ENCODE measurements around the gene SH3D19.

The SH3D19 gene

DNA sequence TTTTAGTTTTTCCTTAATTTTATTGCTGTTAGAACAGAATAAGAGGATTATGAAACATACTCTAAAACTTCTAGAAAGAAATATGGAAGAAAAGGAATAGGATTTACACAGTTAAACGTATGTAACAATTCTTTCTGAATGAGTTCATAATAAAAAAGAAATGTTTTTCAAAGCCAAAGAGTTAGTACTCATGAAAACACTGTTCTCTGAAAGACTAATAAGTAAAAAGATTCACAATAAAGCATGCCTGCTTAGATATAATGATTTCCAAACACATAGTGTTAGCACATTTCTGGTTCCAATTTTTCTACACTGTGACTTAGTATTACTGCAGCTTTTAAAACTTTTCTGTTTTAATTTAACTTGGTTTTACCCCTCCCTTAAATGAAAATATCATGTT is 98.2 kb downstream of the SH3D19 start:
- DNase-seq: no peak

DNA sequence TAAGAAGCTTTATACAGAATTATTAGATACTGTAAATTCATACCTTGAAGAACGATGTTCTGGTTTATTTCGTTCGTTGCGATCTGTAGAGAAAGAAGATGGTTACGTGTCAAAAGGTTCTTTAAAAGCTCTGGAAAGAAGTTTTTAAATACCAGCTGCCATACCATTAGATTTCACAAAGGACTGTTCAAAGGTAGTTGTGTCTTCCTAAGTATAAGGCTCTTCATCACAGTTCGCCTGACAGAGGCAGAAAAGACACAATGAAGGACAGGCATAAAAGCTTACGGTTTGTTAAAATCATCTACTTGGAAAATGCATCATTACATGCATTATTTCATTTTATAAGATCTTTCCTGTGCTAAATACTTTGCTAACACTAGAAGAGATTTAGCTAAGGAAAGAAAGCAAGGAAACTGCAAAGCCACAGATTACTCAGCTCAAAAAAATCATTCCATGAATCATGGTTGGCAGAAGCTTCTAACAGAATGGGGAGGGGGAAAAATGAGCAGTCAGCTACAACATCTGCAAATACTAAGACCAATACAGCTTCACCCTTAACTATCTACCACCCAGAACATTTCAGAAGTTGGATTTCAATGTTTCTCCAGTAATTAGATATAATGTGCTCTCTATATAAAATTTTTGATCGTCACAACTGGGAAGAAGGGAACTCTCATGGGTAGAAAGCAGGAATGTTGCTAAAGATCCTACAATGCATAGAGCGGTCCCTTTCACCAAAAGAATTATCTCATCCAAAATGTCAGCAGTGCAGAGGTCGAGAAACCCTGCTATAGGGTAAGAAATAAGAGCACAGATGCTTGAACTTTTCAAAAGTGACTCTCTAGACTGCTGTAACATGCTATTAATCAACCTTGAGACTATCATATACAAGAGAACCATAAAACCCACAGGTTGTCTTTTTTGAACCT is 99.1 kb downstream of the SH3D19 start:
- DNase-seq: no peak

- DNase-seq: no peak
Observed at GRCh38 chr4:151223465-151223864, 101.9 kb downstream of the SH3D19 start.

DNA sequence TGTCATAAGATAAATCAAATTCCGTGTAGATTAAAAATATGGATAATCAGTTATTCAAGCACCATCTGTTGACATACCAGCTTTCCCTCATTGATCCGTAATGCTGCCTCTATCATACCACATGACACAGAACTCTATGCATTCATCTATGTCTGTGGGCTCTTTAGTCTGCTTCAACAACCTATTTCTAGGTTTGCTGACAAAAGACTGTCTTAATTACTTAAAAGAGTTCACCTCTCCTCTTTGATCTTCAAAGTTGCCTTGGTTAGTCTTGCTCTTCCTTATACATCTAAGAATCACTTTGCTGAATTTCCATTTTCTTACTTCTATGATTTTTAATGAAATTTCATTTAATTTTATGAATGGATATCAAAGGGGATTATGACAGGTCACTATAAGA is 105.5 kb downstream of the SH3D19 start:
- DNase-seq: no peak

DNA sequence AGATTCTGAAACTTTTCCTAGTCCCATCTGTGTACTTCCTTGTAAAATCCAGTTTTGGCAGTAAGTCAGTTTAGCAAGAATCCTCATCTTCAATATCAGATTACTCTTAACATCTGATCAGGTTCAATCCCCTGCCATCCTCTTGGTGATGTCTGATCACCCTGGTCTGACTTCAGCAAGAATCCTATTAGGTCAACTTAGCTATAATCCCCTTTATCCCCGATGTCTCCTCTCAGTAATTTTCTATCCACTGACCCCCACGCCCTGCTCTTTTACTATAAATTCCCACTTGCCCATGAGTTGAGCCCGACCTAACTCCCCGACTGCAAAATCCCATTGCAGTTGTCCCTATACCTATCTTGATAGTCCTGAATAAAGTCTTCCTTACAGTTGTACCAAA is 106.3 kb downstream of the SH3D19 start:
- no peak for DNase-seq

- DNase-seq: no peak
Observed at GRCh38 chr4:151218343-151218742, 107.1 kb downstream of the SH3D19 start.

DNA sequence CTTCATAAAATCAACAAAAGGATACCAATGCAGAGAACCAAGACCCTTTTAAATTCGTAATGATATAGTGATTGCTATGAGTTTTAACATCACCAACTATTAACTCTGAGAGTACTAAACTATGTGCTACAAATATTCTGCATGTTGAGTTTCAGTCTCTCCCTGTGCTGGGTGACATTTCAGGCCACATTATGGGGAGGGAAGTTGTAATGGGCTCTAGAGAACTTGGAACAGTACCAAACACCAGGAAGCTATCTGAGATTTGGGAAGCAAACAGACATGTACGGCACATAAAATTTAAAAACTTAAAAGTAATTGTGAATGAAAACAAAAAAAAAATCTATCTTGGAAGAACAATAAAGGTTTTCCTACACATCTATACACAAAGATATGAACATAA is 108.1 kb downstream of the SH3D19 start:
- no peak for DNase-seq

DNA sequence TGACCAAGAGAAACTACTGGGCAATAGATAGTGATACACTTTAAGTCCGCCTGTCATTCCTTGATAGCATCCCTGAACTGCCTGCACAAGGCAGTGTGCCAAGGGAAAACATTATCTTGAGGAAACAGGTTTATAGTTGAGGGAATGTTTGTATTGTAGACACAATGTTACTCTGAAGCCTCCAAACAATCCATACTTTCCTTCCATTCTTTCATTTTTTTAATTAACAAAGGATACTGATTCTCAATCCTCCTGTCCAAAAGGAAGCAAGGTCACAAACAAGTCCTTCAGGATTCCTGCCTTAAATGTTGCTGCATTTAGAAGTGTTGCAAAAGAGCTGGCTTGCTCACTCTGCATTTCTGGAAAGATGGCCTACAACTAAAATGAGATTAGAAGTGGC is 110.1 kb downstream of the SH3D19 start:
- no peak for DNase-seq

DNA sequence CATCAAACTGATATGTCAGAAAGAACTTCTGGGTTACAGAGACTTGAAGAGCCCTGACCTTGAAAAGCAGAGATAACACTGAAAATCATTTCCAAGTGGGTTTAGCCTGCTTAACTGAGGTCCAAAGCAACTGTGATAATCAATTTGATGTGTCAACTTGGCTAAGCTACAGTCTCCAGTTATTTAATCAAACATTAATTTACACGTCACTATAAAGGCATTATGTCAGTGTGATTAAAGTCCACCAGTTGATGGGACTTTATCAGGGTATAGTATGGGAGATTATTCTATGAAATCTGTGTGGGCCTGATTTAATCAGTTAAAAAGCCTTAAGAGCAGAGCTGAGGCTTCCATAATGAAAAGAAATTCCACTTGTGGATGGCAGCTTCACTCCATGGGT is 117.5 kb downstream of the SH3D19 start:
- no peak for DNase-seq

DNA sequence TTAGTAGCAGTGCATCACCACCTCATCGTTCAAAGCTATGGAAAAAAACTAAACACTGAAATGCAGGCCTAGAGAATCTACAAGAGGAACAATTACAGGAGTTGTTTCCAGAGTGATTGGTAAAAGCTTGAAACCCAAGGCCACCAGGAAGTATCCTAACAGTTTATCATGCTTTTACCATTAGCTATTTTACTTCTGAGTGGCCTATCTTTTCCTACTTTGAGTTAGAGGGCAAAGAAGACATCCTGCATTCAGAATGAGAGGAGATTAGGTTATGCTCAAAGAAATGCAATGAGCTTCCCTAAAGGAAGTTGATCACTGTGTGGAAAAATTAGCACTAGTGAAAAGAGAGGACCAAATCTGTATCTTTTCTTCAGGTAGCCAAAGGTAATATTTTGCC is 118.2 kb downstream of the SH3D19 start:
- no peak for DNase-seq

- DNase-seq: no peak
Observed at GRCh38 chr4:151206241-151207005, 119.0 kb downstream of the SH3D19 start.

- DNase-seq: no peak
Observed at GRCh38 chr4:151205722-151206121, 119.7 kb downstream of the SH3D19 start.

DNA sequence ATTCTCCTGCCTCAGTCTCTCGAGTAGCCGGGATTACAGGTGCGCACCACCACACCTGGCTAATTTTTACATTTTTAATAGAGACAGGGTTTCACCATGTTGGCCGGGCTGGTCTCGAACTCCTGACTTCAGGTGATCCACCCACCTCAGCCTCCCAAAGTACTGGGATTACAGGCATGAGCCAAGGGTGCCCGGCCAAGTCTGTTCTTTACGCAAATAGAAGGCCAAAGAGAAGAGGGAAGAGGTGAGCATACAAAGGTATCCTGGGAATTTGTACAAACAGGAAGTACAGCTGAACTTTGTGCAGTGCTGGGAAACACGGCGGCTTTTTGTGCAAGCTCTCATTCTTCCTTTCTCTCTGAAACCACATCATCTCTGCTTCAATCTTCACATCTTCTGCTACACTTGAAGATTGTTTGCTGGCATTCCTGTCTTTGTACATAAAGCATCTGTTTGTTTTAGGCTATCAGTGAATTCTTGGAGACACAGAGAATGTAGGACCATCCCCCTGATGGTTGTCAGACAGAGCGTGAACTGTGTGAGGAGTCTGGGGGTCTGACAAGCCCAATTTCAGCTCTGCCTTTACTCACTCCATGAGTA is 120.4 kb downstream of the SH3D19 start:
- DNase-seq: no peak

GRCh38 chr4:151202851-151203455 is 122.5 kb downstream of the SH3D19 start:
- no peak for DNase-seq

DNA sequence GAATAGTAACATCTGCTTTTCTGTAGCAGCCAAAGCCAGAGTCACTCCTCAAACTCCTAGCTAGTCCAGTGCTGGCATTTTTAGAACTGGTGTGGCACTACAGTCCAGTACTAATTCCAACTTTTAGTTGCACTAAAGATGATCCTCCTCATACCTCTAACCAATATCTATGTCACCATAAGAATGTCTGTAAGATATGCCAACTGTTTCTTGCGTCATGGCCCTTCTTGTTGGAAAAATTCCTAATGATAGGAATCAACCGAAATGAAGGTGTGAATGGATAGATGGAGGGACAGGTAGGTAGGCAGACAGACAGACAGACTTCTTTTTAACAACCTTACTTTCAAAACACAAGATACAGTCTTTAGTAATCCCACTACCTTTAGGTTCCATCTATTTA is 123.0 kb downstream of the SH3D19 start:
- no peak for DNase-seq

DNA sequence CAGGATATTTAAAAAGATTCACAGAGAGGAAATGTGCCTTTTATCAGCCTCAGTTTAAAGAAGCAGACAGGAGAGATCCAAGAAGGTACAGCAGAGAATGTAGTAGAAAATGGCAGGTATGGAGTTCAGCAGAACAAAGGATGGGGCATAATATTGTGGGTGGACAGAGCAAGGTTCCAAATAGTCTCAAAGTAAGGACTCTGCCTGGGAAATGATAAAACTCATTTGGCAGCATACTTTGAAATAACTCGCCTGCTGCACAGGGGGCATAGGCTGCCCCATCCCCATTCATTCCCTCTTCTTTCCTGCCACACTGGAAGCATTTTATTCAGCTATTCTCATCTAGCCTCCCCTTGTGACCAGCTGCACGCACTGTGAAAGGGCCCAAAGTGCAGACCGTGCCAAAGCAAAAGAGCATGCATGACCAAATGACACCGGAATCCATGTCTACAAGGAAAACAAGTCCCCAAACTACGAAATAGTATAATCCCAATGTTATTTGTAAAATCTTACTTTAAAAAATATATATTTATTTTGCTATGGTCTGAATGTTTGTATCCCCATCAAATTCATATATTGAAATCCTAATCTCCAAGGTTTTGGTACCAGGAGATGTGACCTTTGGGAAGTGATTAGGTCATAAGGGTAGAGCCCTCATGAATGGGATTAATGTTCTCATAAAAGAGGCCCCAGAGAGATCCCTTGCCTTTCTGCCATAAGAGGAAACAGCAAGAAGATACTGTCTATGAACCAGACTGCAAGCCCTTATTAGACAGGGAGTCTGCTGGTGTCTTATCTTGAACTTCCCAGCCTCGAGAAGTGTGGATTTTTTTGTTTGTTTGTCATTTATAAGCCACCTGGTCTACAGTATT is 125.8 kb downstream of the SH3D19 start:
- no peak for DNase-seq

GRCh38 chr4:151198748-151199147 is 126.7 kb downstream of the SH3D19 start:
- DNase-seq: no peak

DNA sequence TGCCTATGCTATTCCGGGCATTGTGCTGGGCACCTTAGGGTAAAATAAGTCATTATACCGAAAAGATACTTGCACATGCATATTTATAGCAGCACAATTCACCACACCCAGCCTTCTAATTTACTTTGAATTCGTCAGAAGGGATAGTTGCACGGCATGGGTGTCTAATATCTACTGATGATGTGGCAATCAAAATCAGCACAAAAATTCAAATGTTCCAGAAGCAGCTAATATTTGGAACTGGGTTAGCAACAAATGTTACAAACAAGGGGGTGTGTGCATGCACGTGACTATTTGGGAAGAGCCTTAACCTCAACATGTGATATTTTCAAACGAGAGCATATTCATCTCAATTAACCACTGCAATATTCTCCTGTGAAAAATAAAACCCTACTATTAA is 128.2 kb downstream of the SH3D19 start:
- DNase-seq: no peak

DNA sequence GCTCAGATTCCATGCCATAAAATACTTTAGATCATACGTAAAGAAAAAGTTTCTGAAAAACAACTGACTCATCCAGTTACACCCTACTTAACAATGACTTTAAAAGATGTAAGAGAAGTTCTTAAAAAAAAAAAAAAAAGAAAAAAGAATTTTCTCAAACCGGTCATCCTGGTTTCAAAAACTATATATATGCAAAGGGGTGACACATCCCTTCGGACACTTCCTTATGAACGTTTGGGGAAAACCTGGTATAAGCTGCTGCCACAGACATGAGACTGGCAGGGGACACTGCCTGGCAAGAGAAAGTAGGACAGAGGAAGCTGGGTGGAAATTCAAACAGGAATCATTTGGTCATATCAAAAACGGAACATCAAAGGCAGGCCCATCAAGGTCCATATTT is 129.6 kb downstream of the SH3D19 start:
- no peak for DNase-seq

DNA sequence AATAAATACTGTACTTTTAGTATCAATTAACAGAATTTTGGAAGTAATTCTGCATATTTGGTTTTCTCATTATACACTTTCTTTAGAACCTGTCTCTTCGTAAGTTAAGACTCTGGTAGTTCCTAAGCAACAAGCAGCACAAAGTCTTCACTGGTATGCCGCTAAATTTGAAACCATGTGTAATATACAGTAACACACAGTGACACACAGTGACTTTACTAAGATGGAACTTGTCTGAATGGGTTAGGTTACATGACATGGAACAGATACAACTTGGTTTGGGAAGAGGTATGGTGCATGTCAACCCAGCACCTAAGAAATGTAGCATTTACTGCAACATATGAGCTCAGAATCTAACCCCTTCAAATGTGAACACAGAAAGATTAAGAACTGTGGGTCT is 132.0 kb downstream of the SH3D19 start:
- no peak for DNase-seq

DNA sequence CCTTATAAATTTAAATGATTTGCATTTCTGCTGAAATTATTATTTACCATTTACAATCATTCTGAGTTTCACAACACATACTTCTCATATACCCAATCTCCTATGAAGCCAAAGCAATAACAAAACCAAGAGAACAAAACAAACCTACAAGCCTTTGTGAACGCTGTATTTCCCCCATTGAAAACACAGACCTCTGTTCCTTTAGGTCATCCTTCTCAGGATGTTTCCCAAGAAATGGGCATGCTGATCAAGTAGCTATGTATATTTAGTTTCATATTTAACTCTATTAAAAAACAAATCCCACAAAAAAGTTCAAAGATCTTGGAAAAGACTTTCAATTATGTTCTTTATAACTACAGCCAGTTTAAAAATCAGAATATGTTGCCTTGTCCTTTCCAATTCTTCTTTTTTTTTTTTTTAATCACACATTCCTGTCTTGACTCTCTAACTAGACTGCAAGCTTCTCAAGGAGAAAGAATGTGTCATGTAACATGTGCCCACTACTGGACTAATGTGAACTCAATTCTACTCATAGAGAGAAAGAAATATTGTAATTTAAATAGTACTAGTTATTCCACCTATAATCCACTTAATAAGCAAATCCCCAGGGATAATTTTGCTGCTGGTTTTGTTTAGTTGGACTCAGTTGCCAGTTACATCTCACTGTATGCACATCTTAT is 132.7 kb downstream of the SH3D19 start:
- DNase-seq: no peak

Data from T-helper 9 cell (primary cell).